ENCODE data around the gene SPTBN4. TPM values are rescaled to one million over a fixed set of nuclear protein-coding genes. Genes with fewer than 3 reads are reported as not detected.
A peak's percentile ranks its signal among the peaks of the same experiment; 100 is the strongest.

SPTBN4 gene
- total RNA-seq, 2 donors from 2014 or later, result 1.8 to 6.3 TPM

- Histone ChIP-seq H3K4me3 (no peak overlapping the region), H3K36me3 (replicated peaks in 1 of 2; ENCODE audit: insufficient read depth in 1 of 2, low read depth in 2 of 2) (peaks cover 6 to 8% of the 10 kb centered on the region in 2 donors), H3K27me3 (no peaks in the 10 kb centered on the region), H3K4me1 (no peaks in the 10 kb centered on the region), H3K27ac (no peak overlapping the region), H3K9me3 (no peaks in the 10 kb centered on the region)
- DNase-seq (no peak), ATAC-seq (no peak)
- 88 to 93% methylated on average over 5 of the region's 5 CpGs for WGBS, 2 donors
- TF ChIP-seq CTCF (IDR thresholded peaks at IDR 0.05), result no peak
- no peak for TF ChIP-seq POLR2A (IDR thresholded peaks at IDR 0.05)
- intact Hi-C loops (cut with DNase I), result no loop called here
Observed at GRCh38 chr19:40584007-40584406, 117.2 kb downstream of the SPTBN4 start.

DNA sequence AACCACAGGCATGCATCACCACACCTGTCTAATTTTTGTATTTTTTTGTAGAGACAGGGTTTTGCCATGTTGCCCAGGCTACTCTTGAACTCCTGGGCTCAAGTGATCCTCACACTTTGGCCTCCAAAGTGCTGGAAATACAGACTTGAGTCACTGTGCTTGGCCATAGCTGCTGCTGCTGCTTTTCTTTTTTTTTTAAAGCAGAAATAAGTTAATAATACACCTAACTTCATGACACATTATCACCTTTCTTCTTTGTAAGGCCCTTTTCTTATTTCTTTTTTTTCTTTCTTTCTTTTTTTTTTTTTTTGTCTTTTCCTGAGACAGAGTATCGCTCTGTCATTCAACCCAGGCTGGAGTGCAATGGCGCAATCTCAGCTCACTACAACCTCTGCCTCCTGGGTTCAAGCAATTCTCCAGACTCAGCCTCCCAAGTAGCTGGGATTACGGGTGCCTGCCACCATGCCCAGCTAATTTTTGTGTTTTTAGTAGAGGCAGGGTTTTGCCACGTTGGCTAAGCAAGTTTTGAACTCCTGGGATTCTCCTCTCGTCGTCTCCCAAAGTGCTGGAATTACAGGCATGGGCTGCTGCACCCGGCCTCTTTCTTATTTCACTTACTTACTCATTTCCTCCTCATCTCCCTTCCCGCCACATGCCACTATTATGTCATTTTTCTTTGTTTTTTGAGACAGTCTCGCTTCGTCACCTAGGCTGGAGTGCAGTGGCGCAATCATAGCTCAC lies 118.6 kb downstream of the SPTBN4 start:
- intact Hi-C loops (cut with DNase I), result no loop called here
- H3K4me1 ChIP-seq, result no peaks in the 10 kb centered on the region
- no peak overlapping the region for H3K4me3 ChIP-seq
- no peak for ATAC-seq
- TF ChIP-seq CTCF (IDR thresholded peaks at IDR 0.05) (no peak), POLR2A (IDR thresholded peaks at IDR 0.05) (no peak)
- H3K27ac ChIP-seq, result no peak overlapping the region
- H3K9me3 ChIP-seq, result no peaks in the 10 kb centered on the region
- no peaks in the 10 kb centered on the region for H3K27me3 ChIP-seq
- peak in 1 of 4 donors; percentile 30 for DNase-seq
- H3K36me3 ChIP-seq (replicated peaks in 1 of 2; ENCODE audit: insufficient read depth in 1 of 2, low read depth in 2 of 2), result peaks cover 2 to 5% of the 10 kb centered on the region in 2 donors
- 72 to 90% methylated on average over 11 of the region's 11 CpGs for WGBS, 2 donors

- Histone ChIP-seq H3K27ac (no peak overlapping the region), H3K27me3 (no peaks in the 10 kb centered on the region), H3K4me3 (no peak overlapping the region), H3K4me1 (no peaks in the 10 kb centered on the region), H3K36me3 (replicated peaks in 1 of 2; ENCODE audit: insufficient read depth in 1 of 2, low read depth in 2 of 2) (peaks cover 0 to 4% of the 10 kb centered on the region in 2 donors), H3K9me3 (no peaks in the 10 kb centered on the region)
- 71 to 88% methylated on average over 2 of the region's 2 CpGs for WGBS, 2 donors
- TF ChIP-seq POLR2A (IDR thresholded peaks at IDR 0.05) (no peak), CTCF (IDR thresholded peaks at IDR 0.05) (no peak)
- no peak for DNase-seq
- intact Hi-C loops (cut with DNase I), result no loop called here
- ATAC-seq, result no peak
Observed at GRCh38 chr19:40585982-40586422, 119.2 kb downstream of the SPTBN4 start.

DNA sequence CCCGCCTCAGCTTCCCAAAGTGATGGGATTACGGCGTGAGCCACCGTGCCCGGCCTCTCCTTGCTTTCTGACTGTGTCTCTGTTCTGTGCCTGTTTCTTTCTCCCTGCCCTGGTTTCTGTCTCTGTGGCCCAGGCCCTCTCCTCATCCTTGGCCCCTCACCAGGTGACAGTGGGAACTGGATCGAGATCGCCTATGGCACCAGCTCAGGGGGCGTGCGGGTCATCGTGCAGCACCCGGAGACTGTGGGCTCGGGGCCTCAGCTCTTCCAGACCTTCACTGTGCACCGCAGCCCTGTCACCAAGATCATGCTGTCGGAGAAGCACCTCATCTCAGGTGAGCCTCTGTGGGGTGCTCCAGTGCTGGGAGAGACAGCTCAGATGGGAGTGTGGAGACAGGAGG lies 119.8 kb downstream of the SPTBN4 start:
- H3K4me1 ChIP-seq, result no peaks in the 10 kb centered on the region
- peaks cover 0 to 2% of the 10 kb centered on the region in 2 donors for H3K36me3 ChIP-seq (replicated peaks in 1 of 2; ENCODE audit: insufficient read depth in 1 of 2, low read depth in 2 of 2)
- DNase-seq (no peak), ATAC-seq (no peak)
- no peaks in the 10 kb centered on the region for H3K9me3 ChIP-seq
- H3K27ac ChIP-seq, result no peak overlapping the region
- H3K4me3 ChIP-seq, result no peak overlapping the region
- 95 to 96% methylated on average over 11 to 14 of the region's 14 CpGs for WGBS, 2 donors
- TF ChIP-seq POLR2A (IDR thresholded peaks at IDR 0.05) (no peak), CTCF (IDR thresholded peaks at IDR 0.05) (no peak)
- H3K27me3 ChIP-seq, result no peaks in the 10 kb centered on the region
- intact Hi-C loops (cut with DNase I), result no loop called here

Measured in body of pancreas (tissue), 4 donors.